Activated CD4-positive, alpha-beta T cell treated with anti-CD3 and anti-CD28 coated beads for 1 hour (primary cell): ENCODE measurements around the gene KLF7.
A peak's percentile ranks its signal among the peaks of the same experiment; 100 is the strongest.

ENCODE experiments used
- DNase-seq: peaks from one replicate; pipeline ENCODE4 v3.0.0-alpha.2; 2020

KLF7 gene

DNA sequence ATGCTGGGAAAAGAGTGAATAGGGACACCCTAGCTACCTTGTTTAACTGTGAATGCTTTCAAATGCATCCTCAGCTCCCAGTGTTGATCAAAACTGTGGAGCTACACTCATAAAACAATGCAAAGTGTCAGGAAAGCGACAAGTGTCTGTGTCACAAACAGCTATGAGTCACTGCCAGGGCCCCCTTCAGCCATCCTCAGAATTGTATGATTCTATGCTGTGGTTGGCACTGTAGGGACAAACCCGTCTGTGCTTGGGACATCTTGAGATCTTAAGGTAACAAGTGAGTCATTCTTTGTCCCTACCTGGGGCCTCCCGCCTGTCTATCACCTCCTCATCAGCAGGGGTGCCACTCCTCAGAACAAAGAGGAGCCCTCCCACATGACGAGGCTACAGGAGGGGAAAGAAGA, 42.4 kb downstream of the KLF7 start:
- peak; percentile 14 for DNase-seq

DNA sequence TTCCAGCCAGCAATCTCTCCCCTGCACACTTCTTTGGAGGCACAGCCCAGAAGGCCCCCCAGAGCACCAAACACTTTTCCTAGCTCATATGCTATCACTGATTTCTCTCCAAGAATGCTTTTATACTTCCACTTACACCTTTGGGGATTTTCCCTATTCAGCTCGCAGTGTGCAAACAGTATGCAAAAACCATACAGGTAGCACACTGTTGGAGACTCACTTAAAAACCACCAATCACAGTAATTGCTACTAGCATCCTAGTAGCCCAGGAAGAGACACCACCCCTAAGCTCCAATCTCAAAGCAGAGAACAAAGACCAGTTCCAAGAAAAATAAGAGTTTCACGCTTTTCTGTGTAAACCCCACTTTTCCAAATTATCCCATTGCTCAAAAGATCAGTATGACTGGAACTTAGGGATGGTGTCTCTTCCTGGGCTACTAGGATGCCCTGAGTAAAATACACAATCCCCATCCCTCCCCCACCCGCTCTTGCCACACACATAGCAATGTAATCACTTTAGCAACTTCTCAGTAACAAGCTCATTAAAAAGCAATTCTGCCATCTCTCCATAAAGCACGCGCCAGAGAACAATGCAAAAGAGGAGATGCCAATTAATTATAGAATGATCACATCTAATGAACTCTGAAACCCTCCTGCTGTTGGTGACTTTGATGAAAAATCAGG, 43.0 kb downstream of the KLF7 start:
- DNase-seq: no peak

DNA sequence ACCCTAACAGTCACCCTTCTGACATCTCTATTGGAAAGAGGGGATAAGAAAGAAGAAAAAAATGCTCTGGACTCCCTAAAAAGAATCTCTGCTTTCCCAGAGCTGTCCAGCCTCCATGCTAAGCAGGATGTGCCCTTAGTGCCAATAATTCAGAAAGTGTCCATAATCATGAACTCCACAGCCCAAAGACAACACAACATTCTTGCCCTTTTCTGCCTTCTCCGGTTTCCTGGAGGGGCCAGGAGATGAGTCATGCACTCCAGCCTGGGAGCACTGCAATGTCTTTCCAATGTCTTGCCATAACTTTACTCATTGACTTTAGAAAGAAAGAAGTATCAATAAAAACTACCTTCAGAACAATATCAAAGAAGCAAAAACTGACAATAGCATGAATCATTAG, 44.0 kb downstream of the KLF7 start:
- DNase-seq: no peak

DNA sequence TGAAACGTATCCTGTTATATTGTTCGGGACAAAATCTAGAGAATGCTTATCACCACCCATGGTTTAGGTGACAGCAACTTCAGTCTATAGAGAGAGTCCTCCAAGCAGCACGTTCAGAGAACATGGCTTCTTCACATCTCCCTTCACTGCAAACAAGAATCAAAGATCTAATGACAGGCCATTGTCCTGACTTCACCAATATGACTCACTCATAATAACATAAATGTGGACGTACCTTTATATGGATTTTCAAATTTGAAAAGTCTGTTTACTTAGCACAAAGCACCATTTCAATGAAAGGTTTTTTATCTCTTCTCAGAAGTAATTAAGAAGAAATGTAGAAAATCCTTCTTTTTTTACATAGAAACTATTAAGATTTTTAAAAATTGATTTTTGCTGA, 46.7 kb downstream of the KLF7 start:
- DNase-seq: no peak

DNA sequence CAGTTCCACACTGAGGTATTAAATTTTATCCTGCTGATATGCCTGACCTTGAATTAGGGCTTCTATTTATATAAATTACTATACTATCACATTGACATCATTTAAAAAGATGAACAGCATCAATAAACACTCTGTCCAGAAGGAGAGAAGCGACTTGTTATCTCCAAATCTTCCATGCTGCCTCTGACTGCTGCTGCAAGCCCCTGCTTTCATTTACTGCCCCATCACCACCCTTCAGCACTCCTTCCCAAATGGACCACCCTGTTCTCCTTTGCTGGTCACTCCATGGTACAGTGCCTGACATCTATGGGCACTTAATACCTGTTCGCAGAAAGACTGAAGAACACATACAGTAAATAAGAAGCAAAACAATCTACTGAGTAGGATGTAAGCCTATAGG, 48.1 kb downstream of the KLF7 start:
- DNase-seq: no peak

DNA sequence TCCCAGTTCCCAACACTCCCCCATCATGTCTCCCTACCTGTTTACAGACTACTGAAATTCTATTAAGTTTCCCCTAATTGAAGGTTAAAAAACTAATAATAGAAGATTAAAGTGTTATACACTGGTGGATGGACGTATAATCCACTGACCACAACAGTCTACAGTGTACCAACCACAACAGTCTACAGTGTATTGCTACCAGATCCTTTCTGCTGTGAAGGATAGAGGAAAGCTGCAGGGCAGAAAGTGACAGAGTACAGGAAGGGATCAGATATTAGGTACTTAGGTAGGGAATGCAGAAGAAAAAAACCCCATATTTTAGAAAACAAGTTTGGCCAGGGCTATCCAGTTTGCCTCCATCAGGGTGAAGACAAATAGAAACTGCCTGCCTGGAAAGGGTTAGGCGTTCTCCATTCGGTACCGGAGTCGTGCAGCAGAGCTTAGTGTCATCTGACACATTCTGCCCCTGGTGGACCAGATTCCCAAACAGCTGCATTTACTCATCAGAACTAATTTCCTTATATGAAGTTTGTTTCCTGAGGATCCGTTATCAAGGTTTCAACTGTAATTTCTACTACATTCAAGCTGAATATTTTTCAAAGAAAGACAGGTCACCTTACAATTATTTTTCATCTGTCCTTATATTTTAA, 49.9 kb downstream of the KLF7 start:
- no peak for DNase-seq

DNA sequence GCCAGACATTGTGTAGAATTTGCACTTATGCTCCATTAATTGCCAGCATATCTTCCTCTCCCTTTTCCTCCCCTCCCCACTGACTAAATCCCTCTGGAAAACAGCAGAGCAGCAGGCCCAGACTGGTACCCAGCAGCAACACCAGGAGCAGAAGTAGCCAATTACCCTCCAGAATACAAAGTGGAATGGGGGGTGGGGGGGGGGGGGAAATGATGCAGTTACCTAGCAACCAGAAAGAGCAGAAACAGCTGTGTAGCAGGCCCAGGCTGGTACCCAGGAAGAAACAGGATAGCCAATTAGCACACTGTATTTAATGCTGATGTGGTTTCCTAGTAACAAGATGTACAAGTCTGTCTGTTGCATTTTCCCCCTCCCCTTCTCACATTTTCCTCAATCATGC, 52.3 kb downstream of the KLF7 start:
- no peak for DNase-seq

DNA sequence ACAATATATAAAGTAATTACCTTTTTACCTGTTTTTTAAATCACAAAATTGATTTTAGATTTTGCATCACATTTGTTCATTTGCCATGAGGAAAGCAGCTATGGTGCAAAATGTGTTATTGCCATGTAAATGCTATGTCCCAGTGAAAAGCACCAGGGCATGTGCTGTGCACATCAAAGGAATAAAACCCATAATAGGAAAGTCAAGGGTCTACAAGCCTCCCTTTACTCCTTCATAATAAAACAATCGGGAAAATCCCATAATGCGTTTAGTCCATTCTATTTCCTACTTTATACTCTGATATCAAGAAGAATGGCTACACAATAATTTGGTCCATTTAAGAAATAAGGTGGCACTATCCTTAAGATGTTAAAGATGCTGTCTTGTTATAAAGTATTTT, 53.0 kb downstream of the KLF7 start:
- DNase-seq: no peak

DNA sequence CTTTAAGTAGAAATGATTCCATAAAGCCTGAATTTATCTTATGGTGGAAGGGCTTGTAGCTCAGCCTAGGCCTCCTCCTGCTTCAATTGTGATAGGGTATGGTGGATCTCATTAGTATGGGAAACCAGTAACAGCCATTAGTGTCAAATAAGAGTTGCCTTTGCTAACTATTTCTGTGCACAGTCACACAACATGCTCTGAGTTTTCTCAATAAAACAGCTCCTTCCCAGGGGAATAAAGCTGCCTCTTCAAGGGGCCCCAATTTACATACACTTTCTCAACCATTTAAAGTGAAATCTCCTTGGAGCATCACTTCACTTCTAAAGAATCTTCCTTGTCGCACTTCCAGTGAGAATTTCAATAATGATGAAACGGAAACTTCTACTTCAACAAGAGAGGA, 53.4 kb downstream of the KLF7 start:
- DNase-seq: no peak

DNA sequence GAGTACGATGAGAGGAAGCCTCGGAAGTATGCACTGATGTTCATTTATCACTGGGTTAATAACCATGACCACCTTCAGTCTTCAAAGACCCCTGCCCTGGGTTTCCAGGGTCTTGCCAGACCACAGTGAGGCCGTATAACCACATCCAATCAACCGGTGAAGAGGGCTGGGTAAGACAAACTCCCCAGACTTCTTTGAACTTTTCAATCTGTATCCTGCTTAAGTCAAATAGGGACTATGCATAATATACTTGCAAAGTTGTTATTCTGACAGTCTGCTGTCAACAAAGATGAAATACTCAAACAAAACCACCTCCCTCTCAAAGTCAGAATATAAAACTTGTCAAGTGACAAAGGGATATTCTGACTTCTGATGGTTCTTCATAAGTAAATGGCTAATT, 54.0 kb downstream of the KLF7 start:
- no peak for DNase-seq

DNA sequence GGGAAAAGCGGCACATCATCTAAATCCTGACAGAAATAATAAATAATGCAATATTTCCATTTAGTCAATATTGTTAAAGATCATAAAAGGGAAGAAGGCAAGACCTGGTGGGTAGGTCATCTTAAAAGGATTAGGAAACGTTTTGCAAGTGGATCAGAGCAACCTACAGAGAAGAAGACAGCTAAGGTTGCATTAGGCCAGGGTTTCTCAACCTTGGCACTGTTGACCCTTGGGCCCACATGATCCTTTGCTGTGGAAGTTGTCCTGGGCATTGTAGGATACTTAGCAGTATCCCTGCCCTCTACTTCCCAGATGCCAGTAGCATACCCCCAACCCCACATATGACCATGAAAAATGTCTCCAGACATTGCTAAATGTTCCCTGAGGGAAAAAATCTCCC, 55.0 kb downstream of the KLF7 start:
- DNase-seq: no peak

DNA sequence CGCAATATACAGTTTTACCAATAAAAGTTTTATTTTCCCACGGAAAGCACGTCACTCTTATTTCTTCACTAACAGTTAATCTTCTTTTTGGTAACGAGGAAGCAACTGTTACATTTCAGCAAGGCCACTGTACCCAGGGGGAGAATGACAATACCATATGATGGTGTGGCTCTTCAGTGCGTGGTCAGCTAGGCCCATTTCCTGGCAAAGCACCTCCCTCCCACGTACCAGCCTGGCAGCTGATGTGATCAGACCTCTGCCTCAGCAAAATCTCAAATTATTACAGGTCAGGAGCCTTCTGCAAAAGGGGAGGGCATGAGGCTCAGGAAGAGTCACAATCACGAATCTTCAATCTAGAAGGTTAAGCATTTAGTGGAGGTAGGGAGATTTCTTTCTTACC, 55.4 kb downstream of the KLF7 start:
- no peak for DNase-seq

DNA sequence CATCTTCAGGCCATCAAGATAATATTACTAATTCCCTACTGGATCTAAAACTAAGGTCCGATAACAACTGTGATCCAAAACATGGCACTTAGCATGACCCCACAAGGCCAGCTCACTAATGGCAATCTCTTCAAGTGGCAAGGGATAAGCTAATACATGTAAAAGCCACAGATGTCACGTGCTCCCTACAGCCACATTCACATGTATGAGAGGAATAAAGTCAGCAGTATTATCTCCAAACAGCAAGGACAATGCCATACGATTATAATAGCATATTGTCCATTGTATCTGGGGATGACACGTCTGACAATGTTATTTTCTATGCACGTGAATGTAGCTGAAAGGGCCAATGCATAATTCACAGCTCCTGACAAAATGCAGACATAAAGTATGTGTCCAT, 56.0 kb downstream of the KLF7 start:
- no peak for DNase-seq

DNA sequence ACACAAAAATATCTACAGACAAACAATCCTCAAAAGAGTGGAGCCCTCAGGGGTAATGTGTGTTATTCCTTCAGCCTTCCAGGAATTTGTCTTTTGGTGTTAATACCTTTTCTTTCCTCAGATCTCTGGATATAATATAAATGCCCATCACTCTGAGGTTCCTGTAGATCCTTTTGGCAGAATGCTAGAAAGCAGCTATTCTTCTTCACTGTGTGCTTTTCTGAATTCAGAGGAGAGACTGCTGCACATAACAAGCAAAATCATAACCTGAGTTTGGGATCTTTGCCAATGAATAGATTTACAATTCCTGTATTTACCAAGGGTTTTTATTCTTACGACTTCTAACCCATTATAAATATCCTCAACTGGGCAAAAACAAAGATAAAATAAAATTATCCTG, 57.3 kb downstream of the KLF7 start:
- no peak for DNase-seq

DNA sequence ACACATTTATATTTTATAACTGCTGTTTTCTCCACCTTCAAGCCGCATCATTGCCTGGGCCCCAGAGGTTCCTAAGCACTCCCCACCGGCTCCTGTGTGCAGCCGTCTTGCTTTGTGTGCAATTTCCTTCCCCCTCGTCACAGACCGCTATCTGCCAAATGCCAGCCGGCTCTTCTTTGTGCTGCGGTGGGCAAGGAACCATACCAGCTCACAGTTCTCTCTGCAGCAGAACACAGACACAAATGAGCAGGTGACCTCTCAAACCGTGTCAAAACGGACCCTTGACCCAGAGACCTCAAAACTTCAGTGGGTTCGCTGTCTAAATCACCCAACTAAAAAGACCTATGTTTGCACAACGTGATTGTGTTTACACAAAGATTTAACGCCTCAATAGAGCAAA, 58.2 kb downstream of the KLF7 start:
- no peak for DNase-seq

DNA sequence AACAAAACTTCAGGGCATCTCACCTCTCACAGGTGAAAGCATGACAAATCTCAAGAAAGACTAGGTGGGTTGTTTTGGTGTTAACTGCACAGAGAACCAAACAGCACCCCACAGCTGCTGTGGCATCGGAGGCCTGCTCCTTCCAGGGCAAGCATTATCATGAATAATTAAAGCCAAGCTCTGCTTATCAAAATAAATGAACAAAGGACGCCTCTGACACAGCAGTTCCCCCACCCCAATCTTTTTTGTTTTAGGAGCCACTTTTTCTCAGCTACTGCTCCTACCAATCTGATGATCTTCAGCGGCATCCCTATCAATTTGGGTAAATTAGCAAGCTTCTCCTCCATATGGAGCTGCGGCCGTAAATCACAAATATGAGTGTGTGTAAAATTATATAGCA, 58.6 kb downstream of the KLF7 start:
- DNase-seq: no peak

DNA sequence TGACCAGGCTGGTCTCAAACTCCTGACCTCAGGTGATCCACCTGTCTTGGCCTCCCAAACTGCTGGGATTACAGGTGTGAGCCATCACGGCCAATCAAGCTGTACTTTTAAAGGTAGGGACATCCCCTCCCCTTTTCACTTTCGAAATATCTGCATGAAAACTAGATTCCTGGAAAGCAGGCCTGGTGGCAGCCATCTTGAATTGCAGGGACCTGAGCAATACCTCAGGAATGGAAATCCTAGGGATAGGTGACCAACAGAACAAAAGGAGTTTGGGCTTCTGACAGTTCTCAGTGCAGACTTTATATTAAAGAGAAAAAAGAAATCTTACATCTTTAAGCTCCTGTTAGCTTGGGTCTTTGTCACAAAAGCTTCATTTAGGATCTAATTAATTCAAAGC, 62.6 kb downstream of the KLF7 start:
- DNase-seq: no peak

DNA sequence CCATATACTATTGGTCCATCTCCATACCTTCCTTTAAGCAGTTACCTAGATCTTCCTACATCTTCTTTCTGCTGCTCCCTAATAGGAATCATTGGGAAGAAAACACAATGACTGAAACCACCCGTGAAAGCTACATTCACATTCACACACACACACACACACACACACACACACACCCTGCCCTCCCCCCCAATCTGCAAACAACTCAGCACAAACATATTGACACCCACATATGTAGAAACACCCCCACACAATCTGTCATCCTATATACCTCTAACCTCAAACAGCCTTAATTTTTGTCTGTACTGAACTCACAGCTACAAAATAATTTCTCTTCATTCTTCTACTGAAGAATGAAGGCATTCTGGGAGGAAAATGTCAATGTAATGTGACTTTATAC, 63.8 kb downstream of the KLF7 start:
- no peak for DNase-seq

DNA sequence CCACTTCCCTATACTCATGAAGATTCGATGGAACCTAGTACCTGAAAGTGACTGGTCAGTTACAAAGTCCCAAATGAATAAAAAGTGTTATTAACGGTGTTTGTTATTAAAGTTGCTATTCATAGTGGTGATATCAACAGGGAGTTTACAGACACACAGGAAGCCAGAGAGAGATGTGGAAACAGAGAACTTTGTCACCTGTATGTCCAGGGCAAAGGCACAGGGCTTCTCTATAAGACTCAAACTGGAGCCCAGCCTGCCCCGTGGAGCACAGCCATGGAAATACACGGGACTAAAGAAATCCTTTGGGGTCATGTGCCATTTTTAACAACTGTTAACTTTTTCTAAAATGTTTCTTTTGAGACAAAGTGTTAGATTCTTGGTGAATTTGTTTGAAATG, 68.5 kb downstream of the KLF7 start:
- DNase-seq: no peak

DNA sequence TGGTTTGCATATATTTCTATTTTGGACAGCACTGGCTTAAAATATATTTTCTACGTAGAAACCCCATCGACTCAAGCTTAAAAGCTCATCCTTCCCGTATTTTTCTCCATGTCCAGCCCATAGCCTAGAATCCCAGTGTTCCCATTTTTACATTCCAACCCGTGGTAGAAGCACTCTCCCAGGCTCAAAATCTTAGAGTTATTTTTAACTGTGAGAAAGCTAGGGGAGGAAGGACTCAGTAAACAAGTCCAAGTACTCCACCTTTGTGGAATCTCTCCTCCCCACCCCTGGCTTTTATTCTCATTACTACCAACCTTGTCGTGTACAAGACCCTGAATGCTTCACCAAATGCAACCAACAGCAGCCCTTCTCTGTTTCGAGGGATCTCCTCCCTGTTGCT, 69.8 kb downstream of the KLF7 start:
- no peak for DNase-seq

DNA sequence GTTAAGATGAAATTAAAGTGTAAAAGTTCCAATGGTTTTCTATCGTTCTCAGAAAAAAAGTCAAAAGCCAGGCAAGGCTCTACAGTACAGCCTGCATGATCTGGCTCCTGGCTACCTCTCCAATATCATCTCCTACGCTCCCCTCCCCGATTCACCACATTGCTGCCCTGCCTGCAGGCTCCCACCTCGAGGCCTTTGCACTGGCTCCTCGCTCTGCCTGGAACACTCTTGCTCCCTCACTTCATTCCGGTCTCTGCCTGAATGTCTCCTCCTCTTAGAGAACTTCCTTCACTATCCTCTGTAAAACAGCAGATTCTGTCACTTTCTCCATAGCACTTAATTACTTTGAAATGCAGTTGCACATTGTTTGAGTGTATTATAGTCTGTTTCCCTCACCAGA, 72.5 kb downstream of the KLF7 start:
- no peak for DNase-seq

DNA sequence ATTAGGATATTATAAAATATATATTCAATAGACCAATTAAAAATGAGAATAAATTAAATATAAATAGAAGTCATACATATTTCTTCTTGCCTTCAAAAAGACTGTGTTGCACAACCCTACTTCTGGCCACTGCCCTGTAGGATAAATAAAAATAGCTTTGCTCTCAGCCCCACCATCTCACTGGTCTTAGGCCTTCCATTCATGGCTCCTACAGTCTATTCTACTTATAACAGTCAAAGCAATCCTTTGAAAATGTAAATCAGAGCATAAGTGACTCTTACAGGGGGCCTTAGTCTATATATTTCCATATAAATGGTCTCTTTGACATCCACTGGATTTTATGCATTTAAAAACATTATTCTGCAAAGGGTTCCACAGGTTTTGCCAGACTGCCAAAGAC, 72.9 kb downstream of the KLF7 start:
- no peak for DNase-seq

DNA sequence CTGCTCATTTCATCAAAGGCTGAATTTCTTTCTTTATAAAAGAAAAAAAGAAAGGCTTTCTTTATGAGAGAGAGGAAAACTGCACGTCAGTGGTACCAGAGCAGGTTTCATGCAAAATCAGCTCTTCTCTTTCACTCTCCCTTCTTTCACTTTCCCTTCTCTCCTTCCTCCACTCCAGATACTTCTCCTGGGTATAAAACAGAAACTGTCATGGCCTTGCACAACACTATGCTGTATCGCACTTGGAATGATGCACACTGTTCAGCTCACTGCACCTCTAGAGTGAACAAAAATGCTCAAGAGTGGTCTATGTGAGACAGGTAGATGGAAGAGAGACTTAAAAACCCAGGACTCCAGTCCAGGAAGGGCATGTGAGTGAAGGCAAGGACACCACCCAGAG, 73.8 kb downstream of the KLF7 start:
- DNase-seq: no peak

DNA sequence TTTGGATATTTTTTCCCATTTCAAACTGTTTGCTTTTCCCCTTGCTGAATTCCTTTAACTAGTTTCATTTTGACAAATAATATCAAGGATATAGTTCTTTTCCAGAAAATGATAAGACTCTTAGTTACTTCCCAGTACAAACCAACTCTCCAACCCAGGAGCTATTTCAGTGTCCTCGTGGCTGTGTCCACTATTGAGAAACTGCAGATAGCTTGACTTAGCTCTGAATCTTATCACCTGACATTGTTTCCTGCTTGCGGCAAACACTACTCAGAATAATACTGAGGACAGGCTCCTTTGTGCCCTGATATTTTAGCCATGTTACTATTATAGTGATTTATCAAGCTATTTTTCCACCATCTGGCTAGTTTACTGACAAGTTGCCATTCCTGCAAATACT, 74.6 kb downstream of the KLF7 start:
- DNase-seq: no peak

DNA sequence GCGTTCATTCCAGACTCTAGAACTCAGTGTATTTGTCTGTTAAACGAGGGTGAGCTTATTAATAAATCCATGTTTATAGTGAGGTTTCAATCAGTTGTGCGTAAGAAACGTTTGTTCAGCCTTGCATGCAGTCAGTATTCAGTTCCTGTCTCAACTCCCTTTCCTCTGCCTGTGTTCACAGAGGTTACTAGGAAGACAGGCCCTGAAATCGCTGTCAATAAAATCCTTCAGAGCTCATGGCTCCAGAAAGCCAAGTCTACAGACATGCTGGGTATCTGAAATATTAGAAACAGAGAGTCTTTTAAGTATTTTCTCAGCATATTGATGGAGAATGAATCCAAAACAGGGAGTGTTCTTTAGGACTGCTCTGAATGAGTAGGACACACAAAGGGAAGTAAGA, 75.4 kb downstream of the KLF7 start:
- DNase-seq: no peak
